Measurements from ENCODE around the gene SH2D2A. TPM values are rescaled to one million over a fixed set of nuclear protein-coding genes. Genes with fewer than 3 reads are reported as not detected.

SH2D2A gene
- total RNA-seq, 1 donor from 2014 or later = 2.3 TPM

DNA sequence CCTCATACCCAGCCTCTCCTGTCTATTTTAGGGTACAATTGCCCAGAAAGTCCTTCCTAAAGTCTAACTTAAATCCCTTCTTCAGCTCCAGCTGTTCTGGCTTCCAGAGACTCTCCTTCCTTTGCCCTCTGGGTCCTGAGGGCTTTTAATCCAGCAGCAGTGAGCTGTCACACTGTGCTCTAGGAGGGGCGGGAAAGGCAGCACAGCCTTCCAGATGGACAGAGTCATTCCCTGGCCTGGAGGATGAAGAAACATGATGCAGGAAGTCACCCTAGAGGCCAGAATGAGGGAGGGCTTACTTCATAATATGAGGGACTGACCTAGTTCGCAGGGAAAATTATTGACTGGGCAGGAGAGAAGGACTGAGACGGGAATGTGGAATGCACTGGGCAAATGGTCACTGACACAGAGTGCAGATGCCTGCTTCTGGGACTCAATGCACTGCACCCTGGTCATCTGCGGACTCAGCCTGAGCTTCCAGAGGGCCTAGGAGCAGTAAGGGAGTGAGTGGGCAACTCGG lies 1.3 kb downstream of the SH2D2A start:
- no peaks in the 10 kb centered on the region for H3K36me3 Mint-ChIP-seq (ENCODE audit: low read depth)
- H3K27ac Mint-ChIP-seq = no peak overlapping the region
- TF ChIP-seq, protein P1, sequence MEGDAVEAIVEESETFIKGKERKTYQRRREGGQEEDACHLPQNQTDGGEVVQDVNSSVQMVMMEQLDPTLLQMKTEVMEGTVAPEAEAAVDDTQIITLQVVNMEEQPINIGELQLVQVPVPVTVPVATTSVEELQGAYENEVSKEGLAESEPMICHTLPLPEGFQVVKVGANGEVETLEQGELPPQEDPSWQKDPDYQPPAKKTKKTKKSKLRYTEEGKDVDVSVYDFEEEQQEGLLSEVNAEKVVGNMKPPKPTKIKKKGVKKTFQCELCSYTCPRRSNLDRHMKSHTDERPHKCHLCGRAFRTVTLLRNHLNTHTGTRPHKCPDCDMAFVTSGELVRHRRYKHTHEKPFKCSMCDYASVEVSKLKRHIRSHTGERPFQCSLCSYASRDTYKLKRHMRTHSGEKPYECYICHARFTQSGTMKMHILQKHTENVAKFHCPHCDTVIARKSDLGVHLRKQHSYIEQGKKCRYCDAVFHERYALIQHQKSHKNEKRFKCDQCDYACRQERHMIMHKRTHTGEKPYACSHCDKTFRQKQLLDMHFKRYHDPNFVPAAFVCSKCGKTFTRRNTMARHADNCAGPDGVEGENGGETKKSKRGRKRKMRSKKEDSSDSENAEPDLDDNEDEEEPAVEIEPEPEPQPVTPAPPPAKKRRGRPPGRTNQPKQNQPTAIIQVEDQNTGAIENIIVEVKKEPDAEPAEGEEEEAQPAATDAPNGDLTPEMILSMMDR (IDR thresholded peaks at IDR 0.05) = no peak
- no peak for DNase-seq
- POLR2A ChIA-PET = no interaction called here
- no peaks in the 10 kb centered on the region for H3K9me3 Mint-ChIP-seq
- H3K4me3 Mint-ChIP-seq = no peak overlapping the region
- no peak for ATAC-seq (ENCODE audit: low read depth)
- peaks cover 32% of the 10 kb centered on the region for H3K4me1 Mint-ChIP-seq
- intact Hi-C loops (cut with micrococcal nuclease) = no loop called here
- CTCF ChIA-PET = no interaction called here
- H3K27me3 Mint-ChIP-seq = no peaks in the 10 kb centered on the region

DNA sequence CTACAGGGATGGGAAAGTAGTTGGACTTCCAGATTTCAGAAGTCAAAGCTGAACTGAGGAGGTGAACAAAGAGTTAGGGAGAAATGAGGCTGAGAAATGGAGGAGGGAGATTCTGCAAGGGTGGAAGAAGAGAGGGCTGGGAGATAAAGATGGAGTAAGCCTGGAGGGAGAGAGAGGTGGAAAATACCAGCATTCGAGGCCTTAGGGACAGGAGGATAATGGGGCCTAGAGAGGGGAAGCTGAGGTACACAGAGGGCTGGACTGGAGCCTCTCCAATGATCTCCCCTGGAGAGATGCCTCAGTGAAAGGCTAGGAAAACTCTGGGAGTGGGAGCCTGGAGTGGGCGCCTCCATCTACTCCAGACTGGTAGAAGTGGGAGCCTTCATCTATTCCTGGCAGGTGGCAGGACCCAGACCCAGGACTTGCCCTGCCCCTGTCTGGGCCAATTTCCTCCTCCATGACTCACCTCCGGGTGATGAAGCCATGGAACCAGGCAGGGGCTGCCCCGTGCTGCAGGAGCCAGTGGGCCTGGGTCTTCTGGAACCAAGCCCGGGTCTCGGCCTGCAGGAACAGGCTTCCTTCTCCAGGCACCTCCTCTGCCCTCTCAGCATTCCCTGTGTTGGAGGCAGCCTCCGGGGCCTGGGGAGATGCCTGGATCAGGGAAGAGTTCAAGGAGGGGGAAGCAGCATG lies 1.9 kb downstream of the SH2D2A start:
- peak overlapping the region; percentile 85 for H3K4me3 Mint-ChIP-seq
- H3K36me3 Mint-ChIP-seq (ENCODE audit: low read depth) = no peaks in the 10 kb centered on the region
- DNase-seq = no peak
- CTCF ChIA-PET = interaction anchor here (0.7 to 1.6 kb wide), 5 partner anchors 7 to 88 kb away, joined by 3 to 8 read pairs (median 6); partner anchors contain the start of gene NTRK1
- H3K27me3 Mint-ChIP-seq = no peaks in the 10 kb centered on the region
- ATAC-seq (ENCODE audit: low read depth) = no peak
- TF ChIP-seq, protein P1 (IDR thresholded peaks at IDR 0.05) = no peak
- no peak overlapping the region for H3K27ac Mint-ChIP-seq
- H3K4me1 Mint-ChIP-seq = peaks cover 32% of the 10 kb centered on the region
- intact Hi-C loops (cut with micrococcal nuclease) = loop anchor here (5.0 kb wide), 1 partner anchor 78 kb away; the partner anchor contains the start of gene PEAR1
- POLR2A ChIA-PET = interaction anchor here (0.7 kb wide), 1 partner anchor 89 kb away, joined by 3 read pairs; no protein-coding TSS in a partner anchor
- H3K9me3 Mint-ChIP-seq = no peaks in the 10 kb centered on the region

DNA sequence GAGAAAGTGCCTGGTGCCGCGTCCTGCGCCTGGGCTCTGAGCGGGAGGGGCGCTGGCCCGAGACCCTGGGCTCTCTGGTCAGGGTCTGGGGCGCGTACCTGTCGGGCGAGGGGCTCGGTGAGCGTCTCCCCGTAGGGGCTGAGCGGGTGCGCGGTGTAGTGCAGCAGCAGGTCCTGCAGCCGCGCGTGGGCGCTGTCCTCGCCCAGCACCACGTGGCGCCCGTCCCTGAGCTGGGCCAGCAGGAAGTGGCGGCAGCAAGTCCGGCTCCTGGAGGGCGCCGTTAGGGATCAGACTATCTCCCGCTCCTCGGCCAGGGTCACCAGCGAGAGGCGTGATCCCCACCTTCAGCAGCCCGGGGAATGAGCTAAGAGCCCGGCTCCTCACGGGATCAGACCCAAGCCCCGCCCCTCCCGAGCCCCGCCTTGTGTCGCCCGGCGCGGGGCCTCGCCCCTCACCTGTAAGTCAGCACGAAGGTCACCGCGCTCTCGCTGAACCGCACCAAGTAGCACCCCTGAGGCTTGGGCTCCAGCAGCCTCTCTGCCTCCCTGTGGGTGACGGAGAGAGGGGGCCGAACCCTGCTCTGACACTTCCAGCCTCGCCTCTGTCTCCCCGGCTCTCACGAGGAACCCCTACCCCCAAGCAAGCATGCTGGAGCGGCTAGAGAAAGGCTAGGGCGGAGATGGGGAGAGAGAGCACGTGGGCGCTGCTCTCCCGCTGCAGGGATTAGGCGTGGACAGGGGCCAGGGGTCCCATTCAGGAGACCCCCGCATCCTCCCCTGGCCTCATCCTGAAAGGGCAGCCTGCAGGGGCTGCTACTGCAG lies 2.7 kb downstream of the SH2D2A start:
- peak overlapping the region; percentile 85 for H3K4me3 Mint-ChIP-seq
- H3K27me3 Mint-ChIP-seq = no peaks in the 10 kb centered on the region
- DNase-seq = peak; percentile 57
- intact Hi-C loops (cut with micrococcal nuclease) = loop anchor here (1.0 to 5.0 kb wide), 2 partner anchors 46 to 78 kb away; partner anchors contain the start of genes NTRK1 and PEAR1
- ChIA-PET CTCF (interaction anchor here (0.7 to 1.6 kb wide), 6 partner anchors 8 to 88 kb away, joined by 3 to 8 read pairs (median 5); partner anchors contain the start of gene NTRK1), POLR2A (interaction anchor here (0.7 kb wide), 1 partner anchor 88 kb away, joined by 3 read pairs; no protein-coding TSS in a partner anchor)
- ATAC-seq (ENCODE audit: low read depth) = peak; percentile 74
- no peaks in the 10 kb centered on the region for H3K36me3 Mint-ChIP-seq (ENCODE audit: low read depth)
- H3K27ac Mint-ChIP-seq = no peak overlapping the region
- H3K4me1 Mint-ChIP-seq = peaks cover 32% of the 10 kb centered on the region
- no peaks in the 10 kb centered on the region for H3K9me3 Mint-ChIP-seq
- TF ChIP-seq, protein P1 (IDR thresholded peaks at IDR 0.05) = no peak

DNA sequence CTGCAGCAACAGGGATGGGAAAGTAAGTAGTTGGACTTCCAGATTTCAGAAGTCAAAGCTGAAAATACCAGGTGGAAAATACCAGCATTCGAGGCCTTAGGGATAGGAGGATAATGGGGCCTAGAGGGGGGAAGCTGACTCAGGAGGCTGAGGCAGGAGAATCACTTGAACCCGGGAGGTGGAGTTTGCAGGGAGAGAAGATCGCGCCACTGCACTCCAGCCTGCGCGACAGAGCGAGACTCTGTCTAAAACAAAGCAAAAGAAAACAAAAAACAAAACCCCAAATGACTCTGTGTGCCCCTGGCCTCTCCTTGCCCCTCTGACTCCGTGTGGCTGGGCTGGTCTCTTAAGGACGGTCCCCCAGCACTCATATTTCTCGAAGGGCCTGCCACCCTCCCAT lies 3.4 kb downstream of the SH2D2A start:
- POLR2A ChIA-PET = no interaction called here
- ATAC-seq (ENCODE audit: low read depth) (no peak), DNase-seq (no peak)
- H3K4me1 Mint-ChIP-seq = peaks cover 32% of the 10 kb centered on the region
- H3K4me3 Mint-ChIP-seq = peak overlapping the region; percentile 85
- TF ChIP-seq, protein P1 (IDR thresholded peaks at IDR 0.05) = no peak
- H3K9me3 Mint-ChIP-seq = no peaks in the 10 kb centered on the region
- no peaks in the 10 kb centered on the region for H3K27me3 Mint-ChIP-seq
- no peaks in the 10 kb centered on the region for H3K36me3 Mint-ChIP-seq (ENCODE audit: low read depth)
- intact Hi-C loops (cut with micrococcal nuclease) = loop anchor here (1.0 to 5.0 kb wide), 2 partner anchors 47 to 79 kb away; partner anchors contain the start of genes NTRK1 and PEAR1
- H3K27ac Mint-ChIP-seq = no peak overlapping the region
- CTCF ChIA-PET = interaction anchor here (1.5 to 1.6 kb wide), 3 partner anchors 11 to 87 kb away, joined by 6 to 8 read pairs (median 8); partner anchors contain the start of gene NTRK1
